Right lobe of liver (tissue), 6 donors: ENCODE measurements around the gene CLEC18B. TPM values are rescaled to one million over a fixed set of nuclear protein-coding genes. Genes with fewer than 3 reads are reported as not detected.

Experiments used
- ATAC-seq, 4 donors: fragments of 200-7000 bp; cut with Tn5 transposase; one replicate each; pipeline ENCODE4 v1.9.1; 2020; ENCODE audit warnings: mild to moderate bottlenecking in 4 of 4, moderate library complexity in 4 of 4
- DNase-seq, 3 donors: peaks; one replicate each; pipeline ENCODE4 v3.0.0-alpha.2; 2020
- H3K27ac ChIP-seq, 3 donors: fragments of 200-600 bp; one replicate each; pipeline ENCODE4 v1.8.0; 2022
- H3K27me3 ChIP-seq, 2 donors: fragments of 200-600 bp; one replicate each; pipeline ENCODE4 v1.8.0; 2022
- H3K36me3 ChIP-seq, 4 donors: fragments of 200-600 bp; sonication (generic) in 1 of 4; one replicate each; pipeline versions ENCODE4 v1.5.1 to v1.8.0; 2017 to 2022; ENCODE audit warnings: control low read depth in 1 of 4
- H3K4me1 ChIP-seq, 4 donors: fragments of 200-600 bp; sonication (generic) in 1 of 4; one replicate each; pipeline versions ENCODE4 v1.5.1 to v1.8.0; 2017 to 2022; ENCODE audit warnings: control low read depth in 1 of 4
- H3K4me3 ChIP-seq, 3 donors: fragments of 200-600 bp; one replicate each; pipeline ENCODE4 v1.8.0; 2022
- H3K9me3 ChIP-seq, 4 donors: fragments of 200-600 bp; sonication (generic) in 1 of 4; one replicate each; pipeline versions ENCODE4 v1.5.1 to v1.8.0; 2017 to 2022; ENCODE audit warnings: control low read depth in 1 of 4
- CTCF ChIP-seq, 4 donors: fragments of 200-600 bp in 3 of 4; fragments of 450-650 bp in 1 of 4; IDR thresholded peaks; one replicate each; pipeline versions ENCODE4 v1.5.1 to v1.8.0; 2016 to 2022; ENCODE audit warnings: antibody characterized with exemption in 4 of 4, mild to moderate bottlenecking in 2 of 4
- POLR2A ChIP-seq: fragments of 450-650 bp; IDR thresholded peaks from one replicate; pipeline ENCODE4 v1.6.1; 2017; ENCODE audit warnings: antibody characterized with exemption, mild to moderate bottlenecking
- WGBS: methylation state at CpG from one replicate; pipeline ENCODE4 v1.1.6; 2018; ENCODE audit warnings: low coverage, low lambda C conversion rate; ENCODE audit not compliant: insufficient coverage; ENCODE audit errors: missing lambda C conversion rate; 5-methylcytosine and 5-hydroxymethylcytosine counted together
- intact Hi-C, 2 donors: fragments of 100-400 bp; cut with DNase I; formaldehyde crosslinking; loops; one replicate each; pipeline versions ENCODE4 v1.11.2 to v1.14.1; 2022
- total RNA-seq, 6 experiments: library from RNA; depleted of rRNA in 2 of 6; stranded (reverse); fragments of >200 nt in 2 of 6; fragmentation: NEBNext Ultra II Directional in 3 of 6; extraction: Animal tissue kit (Norgen Biotek cat#: 25700) in 3 of 6; gene quantifications; one replicate each; pipeline versions ENCODE4 v1.1.0 to v1.2.4, GENCODE V29; 2016 to 2023
- donor health status: DM: no; HTN: yes; CAD: no.
- donor health status: DM: no; HTN: no; CAD: no.
- donor health status: DM: no; HTN: no; CAD: no.
- donor health status: DM: no; HTN: yes; CAD: no.
- donor health status: DM: no; HTN: yes; CAD: no.

The CLEC18B gene
- total RNA-seq, 6 experiments from 2014 or later = 0.64 to 0.75 (median 0.71) TPM; not detected in 3

GRCh38 chr16:74461826-74462225 is 40.5 kb upstream of the CLEC18B start:
- DNase-seq = no peak
- peaks cover 9 to 83% (median 33%) of the 10 kb centered on the region in 4 donors for H3K36me3 ChIP-seq
- intact Hi-C loops = no loop called here
- no peaks in the 10 kb centered on the region for H3K27me3 ChIP-seq
- H3K4me3 ChIP-seq = no peak overlapping the region
- H3K4me1 ChIP-seq = no peaks in the 10 kb centered on the region
- H3K27ac ChIP-seq = no peak overlapping the region
- TF ChIP-seq CTCF (IDR thresholded peaks at IDR 0.05) (no peak), POLR2A (no peak)
- no peaks in the 10 kb centered on the region for H3K9me3 ChIP-seq
- WGBS = 84% methylated on average over 3 of the region's 9 CpGs
- ATAC-seq = no peak

DNA sequence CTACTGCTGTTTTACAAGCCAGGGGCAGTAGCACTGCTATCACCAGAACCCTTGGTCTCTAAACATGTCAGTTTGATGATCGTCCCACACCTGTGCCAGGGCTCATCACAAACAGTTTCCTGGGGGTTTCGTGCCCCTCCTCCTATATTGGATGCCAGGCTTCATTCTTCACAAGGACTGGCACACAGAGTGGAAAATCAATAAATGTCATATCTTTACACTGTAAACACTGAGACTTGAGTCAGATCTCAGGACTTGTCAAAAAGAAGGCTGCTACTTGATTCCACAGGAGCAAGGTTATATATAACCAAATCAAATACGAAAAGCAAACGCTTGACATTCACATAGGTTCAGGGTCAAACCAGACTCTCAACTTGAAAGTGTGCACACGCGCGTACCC is 39.3 kb upstream of the CLEC18B start:
- H3K27me3 ChIP-seq = no peaks in the 10 kb centered on the region
- ATAC-seq (no peak), DNase-seq (no peak)
- no peak overlapping the region for H3K27ac ChIP-seq
- TF ChIP-seq CTCF (IDR thresholded peaks at IDR 0.05) (no peak), POLR2A (no peak)
- peaks cover 6 to 83% (median 36%) of the 10 kb centered on the region in 4 donors for H3K36me3 ChIP-seq
- WGBS = 96% methylated on average over 7 of the region's 7 CpGs
- H3K4me1 ChIP-seq = no peaks in the 10 kb centered on the region
- no peaks in the 10 kb centered on the region for H3K9me3 ChIP-seq
- intact Hi-C loops = no loop called here
- H3K4me3 ChIP-seq = no peak overlapping the region

GRCh38 chr16:74456290-74456625 is 35.0 kb upstream of the CLEC18B start:
- ATAC-seq (no peak), DNase-seq (no peak)
- Histone ChIP-seq H3K27ac (no peak overlapping the region), H3K27me3 (no peaks in the 10 kb centered on the region), H3K4me1 (no peaks in the 10 kb centered on the region), H3K4me3 (no peak overlapping the region), H3K36me3 (peaks cover 0 to 78% (median 29%) of the 10 kb centered on the region in 4 donors), H3K9me3 (no peaks in the 10 kb centered on the region)
- no peak for TF ChIP-seq CTCF (IDR thresholded peaks at IDR 0.05)
- TF ChIP-seq POLR2A = no peak
- intact Hi-C loops = loop anchor here in 1 of 2 donors (10.0 kb wide), 1 partner anchor 169 kb away; no protein-coding TSS in a partner anchor
- 94% methylated on average over 14 of the region's 16 CpGs for WGBS

DNA sequence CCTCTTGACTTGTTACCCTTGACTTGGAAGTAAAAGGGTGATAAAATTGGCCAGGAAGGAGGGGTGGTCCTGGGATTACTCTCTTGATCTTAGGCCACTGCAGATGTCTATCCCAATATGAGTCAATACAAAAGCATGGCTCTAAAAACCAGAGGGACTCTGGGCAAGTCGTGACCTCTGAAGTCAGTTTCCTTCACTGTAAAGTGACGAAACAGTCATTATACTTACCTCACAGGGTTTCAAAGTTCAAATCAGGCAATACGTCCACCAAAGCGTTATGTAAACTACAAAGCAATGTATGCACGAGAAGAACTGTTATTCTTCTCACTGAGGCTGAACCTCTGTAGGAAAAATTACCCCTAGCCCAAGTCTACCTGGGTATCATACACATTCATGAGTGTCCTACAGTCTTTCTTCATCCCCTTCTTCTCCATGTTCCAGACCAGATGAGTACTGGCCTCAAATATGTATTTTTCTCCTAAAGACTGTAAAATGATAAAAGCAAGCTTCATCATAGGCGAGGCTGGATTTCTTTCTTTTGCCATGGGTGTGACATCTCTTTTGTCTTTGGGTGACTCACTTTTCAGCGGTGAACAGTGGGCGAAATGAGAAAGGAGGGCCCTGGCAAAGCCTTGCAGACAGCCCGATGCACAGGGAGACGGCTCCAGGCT is 34.5 kb upstream of the CLEC18B start:
- Histone ChIP-seq H3K4me1 (no peaks in the 10 kb centered on the region), H3K9me3 (no peaks in the 10 kb centered on the region), H3K27me3 (no peaks in the 10 kb centered on the region), H3K36me3 (peaks cover 0 to 79% (median 29%) of the 10 kb centered on the region in 4 donors), H3K27ac (no peak overlapping the region), H3K4me3 (no peak overlapping the region)
- intact Hi-C loops = loop anchor here in 1 of 2 donors (10.0 kb wide), 1 partner anchor 169 kb away; no protein-coding TSS in a partner anchor
- ATAC-seq (peak in 1 of 4 donors; percentile 26), DNase-seq (no peak)
- WGBS = 84% methylated on average over 9 of the region's 10 CpGs
- TF ChIP-seq POLR2A = no peak
- no peak for TF ChIP-seq CTCF (IDR thresholded peaks at IDR 0.05)
